ENCODE data around the gene SPATA6L.

DNA sequence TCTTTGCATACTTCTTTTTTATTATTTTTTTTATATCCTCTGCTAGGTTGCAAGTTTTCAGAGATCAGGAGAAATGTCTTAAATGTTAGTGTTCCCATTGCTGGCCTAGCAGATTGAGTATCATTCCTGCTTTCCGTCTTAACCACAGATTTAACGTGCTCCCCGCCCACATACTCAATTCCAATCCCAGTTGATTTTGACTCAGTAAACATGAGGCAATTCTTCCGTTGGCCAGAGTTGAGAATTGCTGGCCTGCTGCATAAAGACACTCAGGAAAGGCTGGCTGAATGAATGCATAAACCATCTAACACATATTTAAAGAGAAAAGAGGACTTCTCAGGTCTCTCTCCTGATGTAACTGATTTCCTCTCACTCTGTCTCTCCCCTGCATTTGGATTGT, 51.0 kb downstream of the SPATA6L start:
- TF ChIP-seq, protein P1, sequence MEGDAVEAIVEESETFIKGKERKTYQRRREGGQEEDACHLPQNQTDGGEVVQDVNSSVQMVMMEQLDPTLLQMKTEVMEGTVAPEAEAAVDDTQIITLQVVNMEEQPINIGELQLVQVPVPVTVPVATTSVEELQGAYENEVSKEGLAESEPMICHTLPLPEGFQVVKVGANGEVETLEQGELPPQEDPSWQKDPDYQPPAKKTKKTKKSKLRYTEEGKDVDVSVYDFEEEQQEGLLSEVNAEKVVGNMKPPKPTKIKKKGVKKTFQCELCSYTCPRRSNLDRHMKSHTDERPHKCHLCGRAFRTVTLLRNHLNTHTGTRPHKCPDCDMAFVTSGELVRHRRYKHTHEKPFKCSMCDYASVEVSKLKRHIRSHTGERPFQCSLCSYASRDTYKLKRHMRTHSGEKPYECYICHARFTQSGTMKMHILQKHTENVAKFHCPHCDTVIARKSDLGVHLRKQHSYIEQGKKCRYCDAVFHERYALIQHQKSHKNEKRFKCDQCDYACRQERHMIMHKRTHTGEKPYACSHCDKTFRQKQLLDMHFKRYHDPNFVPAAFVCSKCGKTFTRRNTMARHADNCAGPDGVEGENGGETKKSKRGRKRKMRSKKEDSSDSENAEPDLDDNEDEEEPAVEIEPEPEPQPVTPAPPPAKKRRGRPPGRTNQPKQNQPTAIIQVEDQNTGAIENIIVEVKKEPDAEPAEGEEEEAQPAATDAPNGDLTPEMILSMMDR (IDR thresholded peaks at IDR 0.05), result no peak
- no peak for TF ChIP-seq POLR2A (IDR thresholded peaks at IDR 0.05)

Measured in thyroid gland (tissue), 4 donors.